Heart right ventricle (tissue), 16 donors: ENCODE results near the gene PLVAP. TPM values are rescaled to one million over a fixed set of nuclear protein-coding genes. Genes with fewer than 3 reads are reported as not detected.

Source experiments
- ATAC-seq, 8 donors: fragments of 200-7000 bp; cut with Tn5 transposase; one replicate each; pipeline ENCODE4 v1.9.1; 2020; ENCODE audit warnings: mild to moderate bottlenecking in 8 of 8, moderate library complexity in 8 of 8, moderate number of reproducible peaks in 1 of 8
- DNase-seq, 2 donors: peaks; one replicate each; pipeline ENCODE4 v3.0.0-alpha.2; 2020
- H3K27ac ChIP-seq, 10 donors: fragments of 200-600 bp; sonication (generic) in 2 of 10; one replicate each; pipeline versions ENCODE4 v1.5.0 to v1.8.0; 2020 to 2022; ENCODE audit warnings: mild to moderate bottlenecking in 3 of 10
- H3K27me3 ChIP-seq, 7 donors: fragments of 200-600 bp; one replicate each; pipeline ENCODE4 v1.8.0; 2021 to 2022; ENCODE audit warnings: mild to moderate bottlenecking in 2 of 7
- H3K36me3 ChIP-seq, 9 donors: fragments of 200-600 bp; sonication (generic) in 1 of 9; one replicate each; pipeline versions ENCODE4 v1.5.0 to v1.8.0; 2020 to 2022; ENCODE audit warnings: mild to moderate bottlenecking in 2 of 9
- H3K4me1 ChIP-seq, 9 donors: fragments of 200-600 bp; sonication (generic) in 1 of 9; one replicate each; pipeline versions ENCODE4 v1.5.0 to v1.8.0; 2020 to 2022; ENCODE audit warnings: mild to moderate bottlenecking in 4 of 9
- H3K4me3 ChIP-seq, 10 donors: fragments of 200-600 bp; sonication (generic) in 2 of 10; one replicate each; pipeline versions ENCODE4 v1.5.0 to v1.8.0; 2020 to 2022; ENCODE audit warnings: mild to moderate bottlenecking in 7 of 10, moderate library complexity in 2 of 10
- H3K9me3 ChIP-seq, 11 donors: fragments of 200-600 bp in 10 of 11; sonication (generic) in 2 of 11; one replicate each; pipeline versions ENCODE4 v1.5.0 to v1.8.0; 2013 to 2022; ENCODE audit warnings: mild to moderate bottlenecking in 2 of 11, control low read depth in 1 of 11, moderate library complexity in 1 of 11
- WGBS, 2 donors: extraction: QIAGEN DNeasy Blood & Tissue Kit; methylation state at CpG; one replicate each; pipeline ENCODE4 v1.1.7; 2013; ENCODE audit warnings: inconsistent platforms in 1 of 2; 5-methylcytosine and 5-hydroxymethylcytosine counted together
- intact Hi-C, 10 donors: fragments of 100-400 bp; cut with DNase I; formaldehyde crosslinking; loops; one replicate each; pipeline versions ENCODE4 v1.11.1 to v1.14.2; 2022
- polyA plus RNA-seq, 2 donors: library from polyadenylated mRNA; stranded (reverse); fragments of 200-250 nt; gene quantifications; one replicate each; pipeline ENCODE4 v1.2.3, GENCODE V29; 2013
- total RNA-seq, 10 donors: library from RNA; stranded (reverse); fragmentation: NEBNext Ultra II Directional in 3 of 10; extraction: Animal tissue kit (Norgen Biotek cat#: 25700) in 3 of 10; gene quantifications; one replicate each; pipeline versions ENCODE4 v1.2.1 to v1.2.4, GENCODE V29; 2021 to 2023
- TF ChIP-seq, protein P1 (sequence below), 9 donors: fragments of 200-600 bp; sonication (generic) in 2 of 9; IDR thresholded peaks; one replicate each; pipeline versions ENCODE4 v1.5.0 to v1.8.0; 2021 to 2022; ENCODE audit warnings: antibody characterized with exemption in 9 of 9, mild to moderate bottlenecking in 5 of 9, moderate library complexity in 1 of 9
- donor health status: Arrhythmogenic right ventricular cardiomyopathy.
- donor health status: ischemic (EF 13 %, LVEDD 7.1; RV severe dilation, severe dysfunction).
- donor health status: healthy with polysubstance abuse.
- donor health status: DM: no; HTN: yes; CAD: no.
- donor health status: DM: no; HTN: no; CAD: no.
- donor health status: ischemic (EF 25% LVEDD 6.9; RV normal size, moderate dysfunction).
- donor health status: ischemic (EF 25% LVEDD 5.7; RV mildly dilated, moderate dysfunction).
- donor health status: healthy.
- donor health status: DM: yes; HTN: yes; CAD: no.
- donor health status: Ischemic cardiomyopathy.
- donor health status: ischemic (EF 35%, LVEDD 5.7; RV mildly dilated, moderate dysfunction).
- donor health status: nonischemic (EF 11% LVEDD 7.7; RV severe dilation, severe dysfunction).
- donor health status: DM: yes; HTN: yes; CAD: no.
- donor health status: PGD.
- donor health status: ischemic (EF 29% LVEDD 5.4; RV normal size, mild dysfunction).
- donor health status: nonischemic (EF 23%, LVEDD 6.1; RV moderate dilation, normal function).

PLVAP gene
- total and polyA plus RNA-seq, 12 donors, result 7.5 to 74.9 (median 24.5) TPM

DNA sequence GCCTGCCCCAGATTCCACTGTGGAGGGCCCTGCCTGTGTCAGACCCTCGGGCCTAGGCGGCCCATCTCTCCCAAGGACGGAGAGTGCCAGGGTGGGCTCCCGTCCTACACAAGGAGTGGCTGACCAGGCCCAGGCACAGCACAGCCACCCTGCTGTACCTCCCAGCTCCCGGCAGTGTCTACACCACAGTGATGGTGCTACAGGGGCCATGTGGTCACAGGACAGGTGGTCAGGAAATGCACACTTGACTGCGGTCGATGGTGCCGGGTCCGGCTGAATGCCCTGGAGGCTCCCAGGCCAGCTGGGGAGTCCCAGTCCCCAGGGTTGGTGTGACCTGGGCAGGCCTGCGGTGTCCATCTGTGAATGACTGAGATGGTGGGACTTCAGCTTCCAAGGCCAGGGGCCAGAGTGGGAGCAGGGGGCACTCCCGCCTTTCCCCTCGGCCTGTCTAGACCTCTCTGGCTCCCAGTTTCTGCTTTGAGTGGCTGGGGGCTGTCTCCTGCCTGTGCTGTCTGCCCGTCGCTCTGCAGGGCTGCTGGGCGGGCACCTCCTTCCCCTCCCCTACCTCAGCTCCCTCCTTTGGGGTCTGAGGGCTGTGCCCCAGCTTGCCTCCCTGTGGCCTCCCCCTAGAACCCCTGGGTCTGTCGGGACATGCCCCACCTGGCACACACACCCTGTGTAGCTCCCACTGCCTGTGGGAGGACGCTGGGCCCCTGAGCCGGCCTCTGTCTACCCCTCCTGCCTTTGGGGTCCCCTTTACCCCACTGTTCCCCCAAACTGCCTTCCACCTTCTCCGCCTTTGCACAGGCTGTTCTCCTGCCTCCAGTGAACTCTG, 55.3 kb downstream of the PLVAP start:
- intact Hi-C loops, result no loop called here
- H3K27me3 ChIP-seq, result no peaks in the 10 kb centered on the region
- H3K36me3 ChIP-seq, result peaks cover 0 to 68% (median 20%) of the 10 kb centered on the region in 9 donors
- no peak overlapping the region for H3K27ac ChIP-seq
- TF ChIP-seq, protein P1, sequence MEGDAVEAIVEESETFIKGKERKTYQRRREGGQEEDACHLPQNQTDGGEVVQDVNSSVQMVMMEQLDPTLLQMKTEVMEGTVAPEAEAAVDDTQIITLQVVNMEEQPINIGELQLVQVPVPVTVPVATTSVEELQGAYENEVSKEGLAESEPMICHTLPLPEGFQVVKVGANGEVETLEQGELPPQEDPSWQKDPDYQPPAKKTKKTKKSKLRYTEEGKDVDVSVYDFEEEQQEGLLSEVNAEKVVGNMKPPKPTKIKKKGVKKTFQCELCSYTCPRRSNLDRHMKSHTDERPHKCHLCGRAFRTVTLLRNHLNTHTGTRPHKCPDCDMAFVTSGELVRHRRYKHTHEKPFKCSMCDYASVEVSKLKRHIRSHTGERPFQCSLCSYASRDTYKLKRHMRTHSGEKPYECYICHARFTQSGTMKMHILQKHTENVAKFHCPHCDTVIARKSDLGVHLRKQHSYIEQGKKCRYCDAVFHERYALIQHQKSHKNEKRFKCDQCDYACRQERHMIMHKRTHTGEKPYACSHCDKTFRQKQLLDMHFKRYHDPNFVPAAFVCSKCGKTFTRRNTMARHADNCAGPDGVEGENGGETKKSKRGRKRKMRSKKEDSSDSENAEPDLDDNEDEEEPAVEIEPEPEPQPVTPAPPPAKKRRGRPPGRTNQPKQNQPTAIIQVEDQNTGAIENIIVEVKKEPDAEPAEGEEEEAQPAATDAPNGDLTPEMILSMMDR (IDR thresholded peaks at IDR 0.05), result no peak
- WGBS, 2 donors, result 90 to 93% methylated on average over 19 of the region's 19 CpGs
- peaks cover 0 to 7% (median 0%) of the 10 kb centered on the region in 9 donors for H3K4me1 ChIP-seq
- no peaks in the 10 kb centered on the region for H3K9me3 ChIP-seq
- no peak for DNase-seq
- ATAC-seq, result peak in 3 of 8 donors; percentile 11 to 19 (median 18)
- H3K4me3 ChIP-seq, result no peak overlapping the region

DNA sequence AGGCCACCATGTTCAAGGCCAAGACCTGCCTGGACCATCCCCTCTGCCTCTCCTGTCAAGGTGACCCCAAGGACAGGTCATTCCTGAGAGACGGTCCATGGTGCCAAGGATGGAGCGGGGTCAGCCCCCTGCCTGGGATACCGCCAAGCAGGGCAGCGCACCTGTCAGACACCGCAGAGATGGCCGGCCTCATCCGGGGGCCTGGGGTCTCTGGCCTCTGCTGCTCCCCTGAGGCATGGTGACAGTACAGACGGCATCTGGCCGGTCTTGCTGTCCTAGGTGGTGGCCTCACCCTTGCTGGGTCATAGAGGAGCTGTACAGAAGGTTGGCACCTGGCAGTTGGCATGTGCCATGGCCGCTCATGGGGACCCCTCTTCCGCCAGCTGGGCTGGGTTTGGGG, 56.7 kb downstream of the PLVAP start:
- TF ChIP-seq, protein P1 (IDR thresholded peaks at IDR 0.05), result no peak
- H3K4me3 ChIP-seq, result no peak overlapping the region
- WGBS, 2 donors, result 84 to 90% methylated on average over 11 of the region's 11 CpGs
- intact Hi-C loops, result no loop called here
- H3K9me3 ChIP-seq, result no peaks in the 10 kb centered on the region
- DNase-seq (no peak), ATAC-seq (peak in 1 of 8 donors; percentile 3)
- peaks cover 0 to 81% (median 27%) of the 10 kb centered on the region in 9 donors for H3K36me3 ChIP-seq
- no peaks in the 10 kb centered on the region for H3K27me3 ChIP-seq
- no peak overlapping the region for H3K27ac ChIP-seq
- peaks cover 0 to 7% (median 0%) of the 10 kb centered on the region in 9 donors for H3K4me1 ChIP-seq

DNA sequence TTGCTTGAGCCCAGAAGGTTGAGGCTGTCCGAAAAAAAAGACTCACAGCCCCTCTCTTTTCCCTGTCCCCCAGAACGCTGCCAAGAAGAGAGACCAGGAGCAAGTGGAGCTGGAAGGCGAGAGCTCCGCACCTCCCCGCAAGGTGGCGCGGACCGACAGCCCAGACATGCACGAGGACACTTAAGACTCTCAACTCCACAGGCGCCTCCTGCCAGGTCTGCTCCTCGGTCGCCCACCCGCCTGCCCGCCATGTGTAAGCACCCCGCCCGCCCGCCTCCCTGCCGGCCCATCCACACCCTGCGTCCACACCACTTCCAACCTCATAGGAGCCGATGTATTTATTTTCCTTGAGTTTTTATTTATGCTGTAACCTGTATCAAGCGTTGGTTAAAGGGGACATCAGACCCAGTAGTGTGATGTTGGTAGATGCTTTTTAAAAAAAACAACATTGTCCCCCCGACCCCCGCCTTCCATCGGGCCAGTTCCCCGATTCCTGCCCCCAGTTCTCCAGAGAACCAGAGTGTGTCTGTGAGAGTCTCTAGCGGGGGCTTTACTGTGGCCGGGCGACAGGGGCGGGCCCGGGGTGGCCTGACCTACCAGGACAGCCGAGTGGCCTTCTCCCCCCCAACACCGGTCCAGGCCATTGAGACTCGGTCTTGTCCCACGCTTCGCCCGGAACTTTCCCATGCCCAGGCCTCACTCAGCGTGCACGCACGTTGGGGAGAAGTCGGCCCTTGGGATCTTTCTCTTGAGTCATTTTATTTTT, 57.5 kb downstream of the PLVAP start:
- H3K4me1 ChIP-seq, result peaks cover 0 to 7% (median 0%) of the 10 kb centered on the region in 9 donors
- H3K36me3 ChIP-seq, result peaks cover 0 to 82% (median 29%) of the 10 kb centered on the region in 9 donors
- ATAC-seq, result no peak
- no peak overlapping the region for H3K4me3 ChIP-seq
- intact Hi-C loops, result no loop called here
- DNase-seq, result no peak
- 94% methylated on average over 40 of the region's 40 CpGs for WGBS, 2 donors
- H3K9me3 ChIP-seq, result no peaks in the 10 kb centered on the region
- no peaks in the 10 kb centered on the region for H3K27me3 ChIP-seq
- TF ChIP-seq, protein P1 (IDR thresholded peaks at IDR 0.05), result no peak
- no peak overlapping the region for H3K27ac ChIP-seq

DNA sequence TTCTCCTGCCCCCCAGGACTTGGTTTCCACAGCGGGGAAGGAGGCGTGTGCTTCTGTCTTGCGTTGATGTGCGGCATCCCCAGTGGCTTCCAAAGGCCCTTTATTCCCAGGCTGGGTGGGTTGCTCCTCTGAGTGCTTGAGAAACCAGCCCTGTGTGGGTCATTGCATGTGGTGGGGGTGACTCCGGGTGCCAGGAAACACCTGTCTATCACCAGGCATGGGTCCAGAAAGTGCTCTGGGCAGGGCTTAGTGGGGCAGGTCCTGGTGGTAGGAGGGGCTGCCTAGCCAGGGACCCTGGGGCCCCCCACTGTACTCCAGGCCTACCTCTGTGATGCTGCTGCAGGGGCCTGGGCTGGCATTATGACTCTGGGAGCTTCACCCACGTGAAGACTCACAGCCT, 58.2 kb downstream of the PLVAP start:
- intact Hi-C loops, result no loop called here
- Histone ChIP-seq H3K36me3 (peaks cover 0 to 88% (median 32%) of the 10 kb centered on the region in 9 donors), H3K4me3 (no peak overlapping the region), H3K9me3 (no peaks in the 10 kb centered on the region), H3K27me3 (no peaks in the 10 kb centered on the region), H3K4me1 (peaks cover 0 to 2% (median 0%) of the 10 kb centered on the region in 9 donors), H3K27ac (no peak overlapping the region)
- TF ChIP-seq, protein P1 (IDR thresholded peaks at IDR 0.05), result no peak
- ATAC-seq (no peak), DNase-seq (no peak)
- WGBS, 2 donors, result 79 to 83% methylated on average over 6 of the region's 6 CpGs
